IPS-15b (cell line): ENCODE data around the gene CCDC158.
"Not testable (repeated sequence)": the region's sequence is repeated elsewhere in the genome, so short reads cannot be mapped to it uniquely, and the experiment has no call there.

Experiments
- H3K27me3 ChIP-seq: one replicate; pipeline ENCODE4 v1.6.1; 2013; ENCODE audit warnings: low read length; ENCODE audit not compliant: control insufficient read depth, insufficient read depth
- H3K36me3 ChIP-seq: one replicate; pipeline ENCODE4 v1.6.1; 2013; ENCODE audit warnings: low read length; ENCODE audit not compliant: control insufficient read depth, insufficient read depth
- H3K4me1 ChIP-seq: one replicate; pipeline ENCODE4 v1.6.1; 2013; ENCODE audit warnings: mild to moderate bottlenecking, low read length; ENCODE audit not compliant: control insufficient read depth, insufficient read depth
- H3K4me3 ChIP-seq: one replicate; pipeline ENCODE4 v1.5.1; 2013; ENCODE audit warnings: low read depth, low read length
- H3K9ac ChIP-seq: one replicate; pipeline ENCODE4 v1.6.1; 2013; ENCODE audit warnings: low read depth, mild to moderate bottlenecking, low read length
- H3K9me3 ChIP-seq: one replicate; pipeline ENCODE4 v1.6.1; 2013; ENCODE audit warnings: mild to moderate bottlenecking, low read length; ENCODE audit not compliant: control insufficient read depth, insufficient read depth

CCDC158 gene

DNA sequence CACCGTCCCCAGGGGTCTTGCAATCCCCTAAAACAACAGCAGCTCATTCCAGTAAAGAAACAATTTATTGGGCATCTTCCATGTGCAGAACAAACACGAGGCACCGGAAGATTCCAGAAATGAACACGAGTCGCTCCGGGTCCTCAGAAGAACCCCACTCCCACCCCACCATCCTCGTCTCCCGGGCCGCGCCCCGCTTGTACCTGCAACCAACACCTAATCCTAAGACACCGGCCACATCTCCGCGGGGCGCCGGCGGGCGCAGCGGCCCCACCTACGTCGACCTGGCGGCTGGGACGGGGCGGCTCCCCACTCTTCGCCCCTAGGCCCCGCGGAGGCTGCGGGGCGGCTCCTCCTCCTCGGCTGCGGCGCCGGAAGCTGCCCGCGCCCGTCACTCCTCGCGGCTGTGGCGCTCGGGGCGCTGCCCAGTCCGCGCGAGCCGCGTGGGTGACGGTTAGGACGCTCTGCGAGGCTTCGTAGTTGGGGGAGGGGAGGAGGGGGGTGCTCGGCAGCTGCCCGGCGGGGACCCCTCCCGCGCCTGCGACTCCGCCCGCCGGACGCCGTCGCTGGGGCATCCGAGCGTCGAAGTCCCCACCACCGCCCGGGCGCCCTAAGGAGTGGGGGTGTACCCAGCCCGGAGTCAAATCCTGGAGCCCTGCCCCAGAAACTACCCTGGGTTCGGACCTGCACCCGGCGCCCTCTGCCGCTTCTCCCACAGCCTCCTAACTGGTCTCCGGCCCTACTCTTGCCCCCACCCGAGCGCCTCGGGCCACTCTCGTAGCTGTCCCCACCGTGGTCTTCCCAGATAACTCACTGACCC, at the start of gene CCDC158:
TSS of gene CCDC158 (minus strand) at position 380 of the 820 bp plus-strand sequence. CDS start 17,934 bp downstream, outside the sequence.
- peaks cover 6% of the 10 kb centered on the region for H3K27me3 ChIP-seq
- H3K4me3 ChIP-seq, result peak within 1 kb of the TSS; percentile 39
- H3K9me3 ChIP-seq, result no peaks in the 10 kb centered on the region
- no peak within 1 kb of the TSS for H3K9ac ChIP-seq
- no peaks in the 10 kb centered on the region for H3K4me1 ChIP-seq
- no peaks in the 10 kb centered on the region for H3K36me3 ChIP-seq

- Histone ChIP-seq H3K27me3 (no peaks in the 10 kb centered on the region), H3K9me3 (no peaks in the 10 kb centered on the region), H3K4me3 (no peak overlapping the region), H3K36me3 (no peaks in the 10 kb centered on the region), H3K4me1 (no peaks in the 10 kb centered on the region), H3K9ac (no peak overlapping the region)
Measured at GRCh38 chr4:76470532-76470931, 49.6 kb upstream of the CCDC158 start.

GRCh38 chr4:76470064-76470463, 49.1 kb upstream of the CCDC158 start:
- Histone ChIP-seq H3K9me3 (no peaks in the 10 kb centered on the region), H3K4me3 (no peak overlapping the region), H3K9ac (no peak overlapping the region), H3K36me3 (no peaks in the 10 kb centered on the region), H3K4me1 (no peaks in the 10 kb centered on the region), H3K27me3 (no peaks in the 10 kb centered on the region)

DNA sequence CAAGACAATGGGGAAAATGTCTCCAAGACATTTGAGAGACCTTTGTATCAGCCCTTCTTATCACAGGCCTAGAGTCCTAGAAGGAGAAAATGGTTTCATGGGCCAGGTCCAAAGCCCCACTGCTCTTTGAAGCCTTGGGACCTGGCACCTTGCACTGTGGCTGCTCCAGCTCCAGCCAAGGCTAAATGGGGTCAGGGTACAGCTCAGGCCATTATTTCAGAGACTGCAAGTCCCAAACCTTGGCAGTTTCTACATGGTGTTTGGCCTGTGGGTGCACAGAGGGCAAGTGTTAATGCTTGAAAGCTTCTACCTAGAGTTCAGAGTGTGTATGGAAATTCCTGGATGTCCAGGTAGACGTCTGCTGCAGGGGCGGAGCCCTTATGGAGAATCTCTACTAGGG, 42.6 kb upstream of the CCDC158 start:
- H3K36me3 ChIP-seq, result no peaks in the 10 kb centered on the region
- no peak overlapping the region for H3K4me3 ChIP-seq
- H3K9ac ChIP-seq, result no peak overlapping the region
- H3K9me3 ChIP-seq, result peaks cover 12% of the 10 kb centered on the region
- peaks cover 13% of the 10 kb centered on the region for H3K4me1 ChIP-seq
- no peaks in the 10 kb centered on the region for H3K27me3 ChIP-seq

DNA sequence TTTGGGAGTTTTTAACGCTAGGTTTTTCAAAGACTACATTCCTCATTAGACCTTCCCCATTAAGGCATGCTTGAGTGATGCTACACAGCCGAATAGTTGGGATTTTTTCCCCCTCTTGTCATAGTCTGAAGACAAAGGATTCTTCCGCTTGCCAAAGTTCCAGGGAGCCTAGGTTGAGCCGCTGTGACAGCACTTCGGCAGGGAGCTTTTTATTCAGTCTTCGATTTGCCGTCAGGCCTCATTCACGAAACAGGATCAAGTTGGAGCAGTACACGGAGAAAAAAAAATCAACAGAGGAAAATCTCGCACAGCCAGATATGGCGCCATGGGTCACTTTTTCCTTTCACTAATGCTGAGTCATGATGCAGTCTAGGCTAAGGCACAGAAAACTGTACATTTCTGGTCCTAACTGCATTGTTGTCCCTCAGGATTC, 38.4 kb upstream of the CCDC158 start:
- Histone ChIP-seq H3K9ac (no peak overlapping the region), H3K36me3 (no peaks in the 10 kb centered on the region), H3K4me1 (peaks cover 18% of the 10 kb centered on the region), H3K27me3 (no peaks in the 10 kb centered on the region), H3K4me3 (no peak overlapping the region), H3K9me3 (peaks cover 12% of the 10 kb centered on the region)

DNA sequence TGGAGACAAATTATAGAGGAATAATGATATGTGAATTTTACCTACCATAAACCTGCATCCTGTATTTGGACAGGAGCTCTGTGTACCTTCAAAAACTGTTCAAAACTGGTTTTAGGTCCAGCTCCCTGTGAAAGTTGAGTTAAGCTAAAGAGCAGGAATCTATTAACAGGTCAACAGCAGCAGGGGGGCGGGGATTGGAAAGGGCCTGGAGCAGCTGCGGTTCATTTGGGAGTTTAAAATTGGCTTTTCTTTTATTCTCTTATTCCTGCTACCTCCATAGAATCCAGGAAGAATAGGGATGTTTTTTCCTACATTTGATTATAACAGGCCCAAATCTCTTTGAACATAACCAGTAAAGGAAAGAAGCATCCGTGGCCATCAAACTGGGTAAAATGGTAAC, 37.9 kb upstream of the CCDC158 start:
- Histone ChIP-seq H3K27me3 (no peaks in the 10 kb centered on the region), H3K4me1 (peaks cover 18% of the 10 kb centered on the region), H3K9me3 (peaks cover 9% of the 10 kb centered on the region), H3K36me3 (no peaks in the 10 kb centered on the region), H3K9ac (peak overlapping the region; percentile 3), H3K4me3 (no peak overlapping the region)

- no peak overlapping the region for H3K4me3 ChIP-seq
- H3K36me3 ChIP-seq, result no peaks in the 10 kb centered on the region
- no peaks in the 10 kb centered on the region for H3K27me3 ChIP-seq
- no peak overlapping the region for H3K9ac ChIP-seq
- peaks cover 18% of the 10 kb centered on the region for H3K4me1 ChIP-seq
- peaks cover 4% of the 10 kb centered on the region for H3K9me3 ChIP-seq
Measured at GRCh38 chr4:76458297-76458696, 37.4 kb upstream of the CCDC158 start.

DNA sequence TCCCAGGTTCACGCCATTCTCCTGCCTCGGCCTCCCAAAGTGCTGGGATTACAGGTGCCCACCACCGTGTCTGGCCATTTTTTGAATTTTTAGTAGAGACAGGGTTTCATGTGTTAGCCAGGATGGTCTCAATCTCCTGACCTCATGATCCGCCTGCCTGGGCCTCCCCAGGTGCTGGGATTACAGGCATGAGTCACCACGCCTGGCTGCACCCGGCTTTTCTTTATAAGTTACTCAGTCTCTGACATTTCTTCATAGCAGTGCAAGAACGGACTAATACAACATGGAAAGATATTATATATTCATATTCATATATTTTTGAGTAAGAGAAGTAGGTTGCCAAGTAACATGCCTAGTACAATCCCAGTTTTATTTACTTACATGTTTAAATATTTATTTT, 36.9 kb upstream of the CCDC158 start:
- Histone ChIP-seq H3K4me1 (peaks cover 18% of the 10 kb centered on the region), H3K9me3 (peaks cover under 1% of the 10 kb centered on the region), H3K4me3 (no peak overlapping the region), H3K9ac (no peak overlapping the region), H3K27me3 (no peaks in the 10 kb centered on the region), H3K36me3 (no peaks in the 10 kb centered on the region)

DNA sequence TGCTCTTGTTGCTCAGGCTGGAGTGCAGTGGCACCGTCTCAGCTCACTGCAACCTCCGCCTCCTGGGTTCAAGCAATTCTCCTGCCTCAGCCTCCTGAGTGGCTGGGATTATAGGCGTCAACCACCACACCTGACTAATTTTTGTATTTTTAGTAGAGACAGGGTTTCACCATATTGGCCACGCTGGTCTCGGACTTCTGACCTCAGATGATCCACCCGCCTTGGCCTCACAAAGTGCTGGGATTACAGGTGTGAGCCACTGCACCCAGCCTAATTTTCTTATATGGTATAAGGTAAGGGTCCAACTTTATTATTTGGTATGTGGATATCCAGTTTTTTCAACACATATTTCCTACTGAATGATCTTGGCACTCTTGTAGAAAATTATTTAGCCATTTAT, 33.1 kb upstream of the CCDC158 start:
- not testable (repeated sequence) for H3K27me3 ChIP-seq, H3K4me3 ChIP-seq, H3K9me3 ChIP-seq, H3K4me1 ChIP-seq, H3K36me3 ChIP-seq, H3K9ac ChIP-seq

DNA sequence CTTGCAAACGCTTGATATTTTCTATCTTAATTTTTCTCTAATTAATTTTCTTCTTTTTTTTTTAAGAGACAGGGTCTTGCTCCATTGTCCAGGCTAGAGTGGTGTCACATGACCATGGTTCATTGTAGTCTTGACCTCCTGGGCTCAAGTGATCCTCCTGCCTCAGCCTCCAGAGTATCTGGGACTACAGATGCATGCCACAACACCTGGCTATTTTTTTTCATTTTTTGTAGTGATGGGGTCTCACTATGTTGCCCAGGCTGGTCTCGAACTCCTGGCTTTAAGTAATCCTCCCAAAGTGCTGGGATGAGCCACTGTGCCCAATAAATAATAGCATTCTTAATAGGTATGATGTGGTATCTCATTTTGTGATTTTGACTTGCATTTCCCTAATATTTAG, 32.3 kb upstream of the CCDC158 start:
- H3K4me3 ChIP-seq, result no peak overlapping the region
- no peaks in the 10 kb centered on the region for H3K9me3 ChIP-seq
- H3K9ac ChIP-seq, result no peak overlapping the region
- no peaks in the 10 kb centered on the region for H3K27me3 ChIP-seq
- peaks cover 1% of the 10 kb centered on the region for H3K4me1 ChIP-seq
- H3K36me3 ChIP-seq, result no peaks in the 10 kb centered on the region

- H3K4me1 ChIP-seq, result no peaks in the 10 kb centered on the region
- H3K9ac ChIP-seq, result no peak overlapping the region
- no peaks in the 10 kb centered on the region for H3K36me3 ChIP-seq
- H3K9me3 ChIP-seq, result no peaks in the 10 kb centered on the region
- H3K4me3 ChIP-seq, result no peak overlapping the region
- H3K27me3 ChIP-seq, result no peaks in the 10 kb centered on the region
Measured at GRCh38 chr4:76449833-76450232, 28.9 kb upstream of the CCDC158 start.

- H3K4me3 ChIP-seq, result no peak overlapping the region
- H3K36me3 ChIP-seq, result no peaks in the 10 kb centered on the region
- H3K9me3 ChIP-seq, result no peaks in the 10 kb centered on the region
- no peaks in the 10 kb centered on the region for H3K27me3 ChIP-seq
- no peak overlapping the region for H3K9ac ChIP-seq
- no peaks in the 10 kb centered on the region for H3K4me1 ChIP-seq
Measured at GRCh38 chr4:76449362-76449767, 28.4 kb upstream of the CCDC158 start.
